Mucosa of stomach (tissue), 1 donor: ENCODE measurements around the gene SUGT1.

Source experiments
- H3K27me3 ChIP-seq: one replicate; pipeline ENCODE4 v1.7.0; 2013; ENCODE audit warnings: mild to moderate bottlenecking, low read length; ENCODE audit not compliant: control insufficient read depth, insufficient read depth
- H3K36me3 ChIP-seq: one replicate; pipeline ENCODE4 v1.7.0; 2013; ENCODE audit warnings: low read length; ENCODE audit not compliant: control insufficient read depth, insufficient read depth
- H3K4me1 ChIP-seq: one replicate; pipeline ENCODE4 v1.7.0; 2013; ENCODE audit warnings: mild to moderate bottlenecking, low read length; ENCODE audit not compliant: control insufficient read depth, insufficient read depth
- H3K4me3 ChIP-seq: one replicate; pipeline ENCODE4 v1.7.0; 2013; ENCODE audit warnings: low read length
- H3K9ac ChIP-seq: one replicate; pipeline ENCODE4 v1.7.0; 2013; ENCODE audit warnings: mild to moderate bottlenecking, low read length, moderate library complexity
- H3K9me3 ChIP-seq: one replicate; pipeline ENCODE4 v1.7.0; 2013; ENCODE audit warnings: mild to moderate bottlenecking, low read length, moderate library complexity; ENCODE audit not compliant: control insufficient read depth
- donor health status: Pancreatic carcinoma.

The SUGT1 gene

DNA sequence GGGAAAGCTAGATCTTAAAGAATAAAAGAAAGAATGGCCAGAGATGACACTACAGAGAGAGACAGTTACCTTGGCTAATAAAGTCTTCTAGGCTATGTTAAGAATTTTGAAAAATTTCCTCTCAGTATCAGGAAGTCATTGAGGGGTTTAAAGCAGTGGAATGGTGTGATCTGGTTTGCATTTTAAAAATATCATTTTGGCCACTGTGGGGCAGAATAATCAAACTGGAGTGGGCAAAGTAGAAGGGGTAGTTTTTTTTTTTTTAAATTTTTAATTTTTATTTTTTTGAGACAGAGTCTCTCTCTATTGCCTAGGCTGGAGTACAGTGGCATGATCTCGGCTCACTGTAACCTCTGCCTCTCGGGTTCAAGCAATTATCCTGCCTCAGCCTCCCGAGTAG, 91.4 kb downstream of the SUGT1 start:
- Histone ChIP-seq H3K27me3 (peaks cover 23% of the 10 kb centered on the region), H3K4me3 (no peak overlapping the region), H3K9me3 (no peaks in the 10 kb centered on the region), H3K36me3 (no peaks in the 10 kb centered on the region), H3K4me1 (peaks cover 6% of the 10 kb centered on the region), H3K9ac (no peak overlapping the region)

GRCh38 chr13:52744842-52745375, 92.3 kb downstream of the SUGT1 start:
- no peaks in the 10 kb centered on the region for H3K36me3 ChIP-seq
- H3K27me3 ChIP-seq: peaks cover 14% of the 10 kb centered on the region
- no peak overlapping the region for H3K4me3 ChIP-seq
- H3K9ac ChIP-seq: no peak overlapping the region
- H3K9me3 ChIP-seq: no peaks in the 10 kb centered on the region
- no peaks in the 10 kb centered on the region for H3K4me1 ChIP-seq

DNA sequence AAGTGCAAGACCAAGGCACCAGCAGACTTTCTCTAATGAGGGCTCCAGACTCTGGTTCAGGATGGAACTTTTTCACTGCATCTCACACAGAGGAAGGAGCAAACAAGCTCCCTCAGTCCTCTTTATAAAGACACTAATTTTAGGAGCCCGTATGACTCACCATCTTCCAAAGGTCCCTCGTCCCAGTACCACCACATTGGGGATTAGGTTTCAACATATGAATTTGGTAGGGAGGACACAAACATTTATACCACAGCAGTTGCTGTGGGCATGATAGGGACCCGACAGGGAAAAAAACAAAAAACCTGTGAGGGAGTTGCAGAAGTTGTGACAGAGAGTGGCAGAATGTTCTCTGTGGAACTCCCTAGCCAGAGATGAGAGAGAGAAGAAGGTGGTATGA, 93.5 kb downstream of the SUGT1 start:
- no peaks in the 10 kb centered on the region for H3K9me3 ChIP-seq
- H3K4me1 ChIP-seq: no peaks in the 10 kb centered on the region
- no peaks in the 10 kb centered on the region for H3K36me3 ChIP-seq
- no peak overlapping the region for H3K9ac ChIP-seq
- no peak overlapping the region for H3K4me3 ChIP-seq
- peaks cover 3% of the 10 kb centered on the region for H3K27me3 ChIP-seq

DNA sequence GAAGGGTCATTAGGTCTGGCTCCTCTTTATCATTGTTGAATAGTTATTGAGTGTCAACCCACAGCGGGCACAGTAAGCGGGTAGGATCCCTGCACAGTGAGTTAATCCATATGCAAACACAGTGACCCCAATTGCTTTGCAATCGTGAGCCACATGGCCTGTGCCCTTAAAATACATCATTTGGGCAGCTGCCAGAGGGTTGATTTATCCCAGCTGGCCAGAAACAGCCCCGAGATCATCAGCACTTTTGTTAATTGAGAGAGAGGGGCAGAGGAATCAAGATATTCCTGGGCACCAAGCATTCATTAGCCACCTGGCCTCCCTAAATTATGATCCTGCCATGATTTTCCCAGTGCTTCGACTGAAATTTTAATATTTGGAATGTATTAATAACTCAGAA, 96.8 kb downstream of the SUGT1 start:
- H3K27me3 ChIP-seq: peaks cover 3% of the 10 kb centered on the region
- H3K9ac ChIP-seq: no peak overlapping the region
- no peaks in the 10 kb centered on the region for H3K9me3 ChIP-seq
- no peaks in the 10 kb centered on the region for H3K4me1 ChIP-seq
- H3K4me3 ChIP-seq: no peak overlapping the region
- H3K36me3 ChIP-seq: no peaks in the 10 kb centered on the region
